Small intestine (tissue), 7 donors: ENCODE measurements around the gene KCNJ8. TPM values are rescaled to one million over a fixed set of nuclear protein-coding genes. Genes with fewer than 3 reads are reported as not detected.

Experiments
- DNase-seq, 2 donors: peaks; one replicate each; pipeline versions ENCODE4 v3.0.0 to v3.0.0-alpha.2; 2013
- FAIRE-seq: peaks from 2 replicates; lab custom pipeline; 2012; peaks lifted over from hg19 to GRCh38; lab: Jason Lieb, UNC
- H3K27ac ChIP-seq, 3 donors: one replicate each; pipeline ENCODE4 v1.5.1; 2013; ENCODE audit warnings: low read length in 2 of 3, mild to moderate bottlenecking in 2 of 3, control low read depth in 1 of 3, inconsistent platforms in 1 of 3, low read depth in 1 of 3, moderate library complexity in 1 of 3
- H3K27me3 ChIP-seq, 3 donors: one replicate each; pipeline ENCODE4 v1.6.1; 2013; ENCODE audit warnings: low read length in 3 of 3, inconsistent platforms in 1 of 3; ENCODE audit not compliant: control insufficient read depth in 3 of 3, insufficient read depth in 3 of 3
- H3K36me3 ChIP-seq, 3 donors: one replicate each; pipeline ENCODE4 v1.6.1; 2013; ENCODE audit warnings: low read length in 3 of 3, inconsistent platforms in 1 of 3, low read depth in 1 of 3, mild to moderate bottlenecking in 1 of 3, moderate library complexity in 1 of 3; ENCODE audit not compliant: control insufficient read depth in 3 of 3, insufficient read depth in 2 of 3
- H3K4me1 ChIP-seq, 3 donors: one replicate each; pipeline ENCODE4 v1.6.1; 2013; ENCODE audit warnings: low read length in 2 of 3, inconsistent platforms in 1 of 3, low read depth in 1 of 3, mild to moderate bottlenecking in 1 of 3, moderate library complexity in 1 of 3; ENCODE audit not compliant: control insufficient read depth in 3 of 3, insufficient read depth in 2 of 3
- H3K4me3 ChIP-seq, 3 donors: one replicate each; pipeline ENCODE4 v1.5.1; 2013; ENCODE audit warnings: low read length in 3 of 3, control low read depth in 1 of 3, inconsistent platforms in 1 of 3, low read depth in 1 of 3, mild to moderate bottlenecking in 1 of 3, moderate library complexity in 1 of 3
- H3K9me3 ChIP-seq, 2 donors: one replicate each; pipeline ENCODE4 v1.6.1; 2013; ENCODE audit warnings: low read depth in 1 of 2, low read length in 1 of 2; ENCODE audit not compliant: control insufficient read depth in 2 of 2, insufficient read depth in 1 of 2
- WGBS, 3 donors: extraction: QIAGEN DNeasy Blood & Tissue Kit; methylation state at CpG; one replicate each; pipeline ENCODE4 v1.1.7; 2013; 5-methylcytosine and 5-hydroxymethylcytosine counted together
- polyA plus RNA-seq, 4 donors: library from polyadenylated mRNA; stranded (reverse) in 3 of 4; unstranded in 1 of 4; fragments of 200-250 nt in 3 of 4; fragments of 120-200 nt in 1 of 4; gene quantifications; one replicate each; pipeline versions ENCODE4 v1.2.1 to v1.2.3, GENCODE V29; 2013
- donor health status: healthy with polysubstance abuse.
- donor health status: control.
- donor health status: control.
- donor health status: Bipolar disorder and iron deficiency.
- donor health status: healthy.

The KCNJ8 gene
- polyA plus RNA-seq, 4 donors: 0.22 to 5.6 (median 1.7) TPM

GRCh38 chr12:21763531-21763930, 11.0 kb downstream of the KCNJ8 start:
- FAIRE-seq: no peak
- Histone ChIP-seq H3K27me3 (no peaks in the 10 kb centered on the region), H3K4me1 (peaks cover 0 to 20% (median 0%) of the 10 kb centered on the region in 3 donors), H3K27ac (peak overlapping the region in 1 of 3 donors; percentile 80), H3K4me3 (no peak overlapping the region), H3K9me3 (peaks cover 0 to 7% of the 10 kb centered on the region in 2 donors), H3K36me3 (peaks cover 0 to 3% (median 0%) of the 10 kb centered on the region in 3 donors)
- WGBS, 3 donors: 78 to 83% (median 78%) methylated on average over 2 of the region's 2 CpGs
- no peak for DNase-seq

GRCh38 chr12:21759737-21760136, 14.8 kb downstream of the KCNJ8 start:
- 91 to 93% (median 93%) methylated on average over 5 of the region's 5 CpGs for WGBS, 3 donors
- no peaks in the 10 kb centered on the region for H3K36me3 ChIP-seq
- no peak for DNase-seq
- H3K27me3 ChIP-seq: no peaks in the 10 kb centered on the region
- H3K4me3 ChIP-seq: no peak overlapping the region
- FAIRE-seq: no peak
- H3K27ac ChIP-seq: no peak overlapping the region
- no peaks in the 10 kb centered on the region for H3K9me3 ChIP-seq
- peaks cover 0 to 17% (median 0%) of the 10 kb centered on the region in 3 donors for H3K4me1 ChIP-seq

GRCh38 chr12:21757735-21758134, 16.8 kb downstream of the KCNJ8 start:
- DNase-seq (no peak), FAIRE-seq (no peak)
- Histone ChIP-seq H3K27me3 (no peaks in the 10 kb centered on the region), H3K9me3 (no peaks in the 10 kb centered on the region), H3K36me3 (no peaks in the 10 kb centered on the region), H3K4me3 (no peak overlapping the region), H3K27ac (no peak overlapping the region), H3K4me1 (peaks cover 0 to 5% (median 0%) of the 10 kb centered on the region in 3 donors)
- 53 to 76% (median 72%) methylated on average over 2 of the region's 2 CpGs for WGBS, 3 donors

- H3K4me1 ChIP-seq: no peaks in the 10 kb centered on the region
- no peak overlapping the region for H3K27ac ChIP-seq
- no peaks in the 10 kb centered on the region for H3K9me3 ChIP-seq
- 90 to 97% (median 90%) methylated on average over 4 of the region's 4 CpGs for WGBS, 3 donors
- FAIRE-seq (no peak), DNase-seq (no peak)
- no peaks in the 10 kb centered on the region for H3K36me3 ChIP-seq
- no peak overlapping the region for H3K4me3 ChIP-seq
- H3K27me3 ChIP-seq: no peaks in the 10 kb centered on the region
Measured at GRCh38 chr12:21756699-21757098, 17.8 kb downstream of the KCNJ8 start.

- H3K27ac ChIP-seq: no peak overlapping the region
- FAIRE-seq: no peak
- DNase-seq: peak; percentile 40 to 53
- H3K4me3 ChIP-seq: no peak overlapping the region
- peaks cover 0 to 3% (median 0%) of the 10 kb centered on the region in 3 donors for H3K4me1 ChIP-seq
- WGBS, 3 donors: 25 to 31% (median 26%) methylated on average over 4 of the region's 4 CpGs
- no peaks in the 10 kb centered on the region for H3K36me3 ChIP-seq
- no peaks in the 10 kb centered on the region for H3K9me3 ChIP-seq
- H3K27me3 ChIP-seq: no peaks in the 10 kb centered on the region
Measured at GRCh38 chr12:21751517-21751916, 23.0 kb downstream of the KCNJ8 start.

GRCh38 chr12:21745258-21745657, 29.2 kb downstream of the KCNJ8 start:
- Histone ChIP-seq H3K9me3 (peaks cover 0 to 2% of the 10 kb centered on the region in 2 donors), H3K4me3 (no peak overlapping the region), H3K27ac (no peak overlapping the region), H3K4me1 (no peaks in the 10 kb centered on the region), H3K27me3 (no peaks in the 10 kb centered on the region), H3K36me3 (no peaks in the 10 kb centered on the region)
- 86 to 92% (median 89%) methylated on average over 6 of the region's 6 CpGs for WGBS, 3 donors
- no peak for FAIRE-seq
- no peak for DNase-seq

GRCh38 chr12:21731144-21731543, 43.4 kb downstream of the KCNJ8 start:
- DNase-seq (no peak), FAIRE-seq (no peak)
- Histone ChIP-seq H3K36me3 (no peaks in the 10 kb centered on the region), H3K27me3 (peaks cover 0 to 2% (median 2%) of the 10 kb centered on the region in 3 donors), H3K4me3 (no peak overlapping the region), H3K27ac (no peak overlapping the region), H3K4me1 (no peaks in the 10 kb centered on the region), H3K9me3 (peaks cover 0 to 2% of the 10 kb centered on the region in 2 donors)
- WGBS, 3 donors: 73 to 91% (median 88%) methylated on average over 3 of the region's 3 CpGs

- no peak for DNase-seq
- no peak overlapping the region for H3K4me3 ChIP-seq
- no peaks in the 10 kb centered on the region for H3K36me3 ChIP-seq
- 65 to 69% (median 65%) methylated on average over 5 of the region's 5 CpGs for WGBS, 3 donors
- H3K27me3 ChIP-seq: peaks cover 0 to 2% (median 2%) of the 10 kb centered on the region in 3 donors
- no peak overlapping the region for H3K27ac ChIP-seq
- H3K4me1 ChIP-seq: no peaks in the 10 kb centered on the region
- FAIRE-seq: no peak
- no peaks in the 10 kb centered on the region for H3K9me3 ChIP-seq
Measured at GRCh38 chr12:21725731-21726130, 48.8 kb downstream of the KCNJ8 start.
